ENCODE results near the gene TMEM179. TPM values are rescaled to one million over a fixed set of nuclear protein-coding genes. Genes with fewer than 3 reads are reported as not detected.

The TMEM179 gene
- total and polyA plus RNA-seq, 2 of the 13 experiments (the other 11 are each of a cell fraction or from before 2014, with no cell fraction given) = not detected

DNA sequence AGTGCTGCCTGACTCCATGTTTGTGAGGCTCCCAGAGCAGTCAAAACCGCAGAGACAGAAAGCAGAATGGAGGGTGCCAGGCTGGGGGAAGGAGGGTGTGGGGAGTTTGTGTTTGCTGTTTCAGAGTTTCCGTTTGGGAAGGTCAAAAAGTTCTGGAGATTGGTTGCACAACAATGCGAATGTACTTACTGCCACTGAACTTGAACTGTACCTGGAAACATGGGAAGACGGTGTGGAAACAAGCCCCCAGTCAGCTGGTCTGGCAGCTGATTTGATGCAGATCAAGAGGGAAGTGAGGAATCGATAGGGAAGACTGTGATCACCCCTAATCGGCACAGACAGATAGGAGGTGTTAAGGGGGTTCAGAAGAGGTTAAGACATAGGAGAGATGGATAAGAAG is 49.5 kb upstream of the TMEM179 start (continued):
- no peak for TF ChIP-seq ZNF263 (CRISPR knock-in tag; IDR thresholded peaks at IDR 0.05)
- no peak for TF ChIP-seq ZBTB21 (CRISPR knock-in tag; IDR thresholded peaks at IDR 0.05)
- TF ChIP-seq, protein P1, sequence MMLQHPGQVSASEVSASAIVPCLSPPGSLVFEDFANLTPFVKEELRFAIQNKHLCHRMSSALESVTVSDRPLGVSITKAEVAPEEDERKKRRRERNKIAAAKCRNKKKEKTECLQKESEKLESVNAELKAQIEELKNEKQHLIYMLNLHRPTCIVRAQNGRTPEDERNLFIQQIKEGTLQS (CRISPR knock-in tag; IDR thresholded peaks at IDR 0.05) = no peak
- TF ChIP-seq SMARCC2 (IDR thresholded peaks at IDR 0.05) = no peak
- no peak for TF ChIP-seq ZNF333 (CRISPR knock-in tag; IDR thresholded peaks at IDR 0.05; ENCODE audit: borderline replicate concordance)
- TF ChIP-seq, protein P2, sequence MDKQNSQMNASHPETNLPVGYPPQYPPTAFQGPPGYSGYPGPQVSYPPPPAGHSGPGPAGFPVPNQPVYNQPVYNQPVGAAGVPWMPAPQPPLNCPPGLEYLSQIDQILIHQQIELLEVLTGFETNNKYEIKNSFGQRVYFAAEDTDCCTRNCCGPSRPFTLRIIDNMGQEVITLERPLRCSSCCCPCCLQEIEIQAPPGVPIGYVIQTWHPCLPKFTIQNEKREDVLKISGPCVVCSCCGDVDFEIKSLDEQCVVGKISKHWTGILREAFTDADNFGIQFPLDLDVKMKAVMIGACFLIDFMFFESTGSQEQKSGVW (CRISPR knock-in tag; IDR thresholded peaks at IDR 0.05; ENCODE audit: borderline replicate concordance) = no peak
- TF ChIP-seq, protein P3, sequence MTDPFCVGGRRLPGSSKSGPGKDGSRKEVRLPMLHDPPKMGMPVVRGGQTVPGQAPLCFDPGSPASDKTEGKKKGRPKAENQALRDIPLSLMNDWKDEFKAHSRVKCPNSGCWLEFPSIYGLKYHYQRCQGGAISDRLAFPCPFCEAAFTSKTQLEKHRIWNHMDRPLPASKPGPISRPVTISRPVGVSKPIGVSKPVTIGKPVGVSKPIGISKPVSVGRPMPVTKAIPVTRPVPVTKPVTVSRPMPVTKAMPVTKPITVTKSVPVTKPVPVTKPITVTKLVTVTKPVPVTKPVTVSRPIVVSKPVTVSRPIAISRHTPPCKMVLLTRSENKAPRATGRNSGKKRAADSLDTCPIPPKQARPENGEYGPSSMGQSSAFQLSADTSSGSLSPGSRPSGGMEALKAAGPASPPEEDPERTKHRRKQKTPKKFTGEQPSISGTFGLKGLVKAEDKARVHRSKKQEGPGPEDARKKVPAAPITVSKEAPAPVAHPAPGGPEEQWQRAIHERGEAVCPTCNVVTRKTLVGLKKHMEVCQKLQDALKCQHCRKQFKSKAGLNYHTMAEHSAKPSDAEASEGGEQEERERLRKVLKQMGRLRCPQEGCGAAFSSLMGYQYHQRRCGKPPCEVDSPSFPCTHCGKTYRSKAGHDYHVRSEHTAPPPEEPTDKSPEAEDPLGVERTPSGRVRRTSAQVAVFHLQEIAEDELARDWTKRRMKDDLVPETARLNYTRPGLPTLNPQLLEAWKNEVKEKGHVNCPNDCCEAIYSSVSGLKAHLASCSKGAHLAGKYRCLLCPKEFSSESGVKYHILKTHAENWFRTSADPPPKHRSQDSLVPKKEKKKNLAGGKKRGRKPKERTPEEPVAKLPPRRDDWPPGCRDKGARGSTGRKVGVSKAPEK (CRISPR knock-in tag; IDR thresholded peaks at IDR 0.05; ENCODE audit: borderline replicate concordance) = no peak
- no peak; the same call in 1 of the 2 replicates for TF ChIP-seq ZNF607 (CRISPR knock-in tag; IDR thresholded peaks at IDR 0.05; ENCODE audit: borderline replicate concordance)
- TF ChIP-seq, protein P4, sequence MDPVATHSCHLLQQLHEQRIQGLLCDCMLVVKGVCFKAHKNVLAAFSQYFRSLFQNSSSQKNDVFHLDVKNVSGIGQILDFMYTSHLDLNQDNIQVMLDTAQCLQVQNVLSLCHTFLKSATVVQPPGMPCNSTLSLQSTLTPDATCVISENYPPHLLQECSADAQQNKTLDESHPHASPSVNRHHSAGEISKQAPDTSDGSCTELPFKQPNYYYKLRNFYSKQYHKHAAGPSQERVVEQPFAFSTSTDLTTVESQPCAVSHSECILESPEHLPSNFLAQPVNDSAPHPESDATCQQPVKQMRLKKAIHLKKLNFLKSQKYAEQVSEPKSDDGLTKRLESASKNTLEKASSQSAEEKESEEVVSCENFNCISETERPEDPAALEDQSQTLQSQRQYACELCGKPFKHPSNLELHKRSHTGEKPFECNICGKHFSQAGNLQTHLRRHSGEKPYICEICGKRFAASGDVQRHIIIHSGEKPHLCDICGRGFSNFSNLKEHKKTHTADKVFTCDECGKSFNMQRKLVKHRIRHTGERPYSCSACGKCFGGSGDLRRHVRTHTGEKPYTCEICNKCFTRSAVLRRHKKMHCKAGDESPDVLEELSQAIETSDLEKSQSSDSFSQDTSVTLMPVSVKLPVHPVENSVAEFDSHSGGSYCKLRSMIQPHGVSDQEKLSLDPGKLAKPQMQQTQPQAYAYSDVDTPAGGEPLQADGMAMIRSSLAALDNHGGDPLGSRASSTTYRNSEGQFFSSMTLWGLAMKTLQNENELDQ (CRISPR knock-in tag; IDR thresholded peaks at IDR 0.05; ENCODE audit: borderline replicate concordance) = no peak
- TF ChIP-seq SAP130 (CRISPR knock-in tag; IDR thresholded peaks at IDR 0.05; ENCODE audit: low read depth) = peak; percentile 84
- TF ChIP-seq, protein P5, sequence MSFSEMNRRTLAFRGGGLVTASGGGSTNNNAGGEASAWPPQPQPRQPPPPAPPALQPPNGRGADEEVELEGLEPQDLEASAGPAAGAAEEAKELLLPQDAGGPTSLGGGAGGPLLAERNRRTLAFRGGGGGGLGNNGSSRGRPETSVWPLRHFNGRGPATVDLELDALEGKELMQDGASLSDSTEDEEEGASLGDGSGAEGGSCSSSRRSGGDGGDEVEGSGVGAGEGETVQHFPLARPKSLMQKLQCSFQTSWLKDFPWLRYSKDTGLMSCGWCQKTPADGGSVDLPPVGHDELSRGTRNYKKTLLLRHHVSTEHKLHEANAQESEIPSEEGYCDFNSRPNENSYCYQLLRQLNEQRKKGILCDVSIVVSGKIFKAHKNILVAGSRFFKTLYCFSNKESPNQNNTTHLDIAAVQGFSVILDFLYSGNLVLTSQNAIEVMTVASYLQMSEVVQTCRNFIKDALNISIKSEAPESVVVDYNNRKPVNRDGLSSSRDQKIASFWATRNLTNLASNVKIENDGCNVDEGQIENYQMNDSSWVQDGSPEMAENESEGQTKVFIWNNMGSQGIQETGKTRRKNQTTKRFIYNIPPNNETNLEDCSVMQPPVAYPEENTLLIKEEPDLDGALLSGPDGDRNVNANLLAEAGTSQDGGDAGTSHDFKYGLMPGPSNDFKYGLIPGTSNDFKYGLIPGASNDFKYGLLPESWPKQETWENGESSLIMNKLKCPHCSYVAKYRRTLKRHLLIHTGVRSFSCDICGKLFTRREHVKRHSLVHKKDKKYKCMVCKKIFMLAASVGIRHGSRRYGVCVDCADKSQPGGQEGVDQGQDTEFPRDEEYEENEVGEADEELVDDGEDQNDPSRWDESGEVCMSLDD (CRISPR knock-in tag; IDR thresholded peaks at IDR 0.05; ENCODE audit: borderline replicate concordance) = no peak
- TF ChIP-seq, protein P6, sequence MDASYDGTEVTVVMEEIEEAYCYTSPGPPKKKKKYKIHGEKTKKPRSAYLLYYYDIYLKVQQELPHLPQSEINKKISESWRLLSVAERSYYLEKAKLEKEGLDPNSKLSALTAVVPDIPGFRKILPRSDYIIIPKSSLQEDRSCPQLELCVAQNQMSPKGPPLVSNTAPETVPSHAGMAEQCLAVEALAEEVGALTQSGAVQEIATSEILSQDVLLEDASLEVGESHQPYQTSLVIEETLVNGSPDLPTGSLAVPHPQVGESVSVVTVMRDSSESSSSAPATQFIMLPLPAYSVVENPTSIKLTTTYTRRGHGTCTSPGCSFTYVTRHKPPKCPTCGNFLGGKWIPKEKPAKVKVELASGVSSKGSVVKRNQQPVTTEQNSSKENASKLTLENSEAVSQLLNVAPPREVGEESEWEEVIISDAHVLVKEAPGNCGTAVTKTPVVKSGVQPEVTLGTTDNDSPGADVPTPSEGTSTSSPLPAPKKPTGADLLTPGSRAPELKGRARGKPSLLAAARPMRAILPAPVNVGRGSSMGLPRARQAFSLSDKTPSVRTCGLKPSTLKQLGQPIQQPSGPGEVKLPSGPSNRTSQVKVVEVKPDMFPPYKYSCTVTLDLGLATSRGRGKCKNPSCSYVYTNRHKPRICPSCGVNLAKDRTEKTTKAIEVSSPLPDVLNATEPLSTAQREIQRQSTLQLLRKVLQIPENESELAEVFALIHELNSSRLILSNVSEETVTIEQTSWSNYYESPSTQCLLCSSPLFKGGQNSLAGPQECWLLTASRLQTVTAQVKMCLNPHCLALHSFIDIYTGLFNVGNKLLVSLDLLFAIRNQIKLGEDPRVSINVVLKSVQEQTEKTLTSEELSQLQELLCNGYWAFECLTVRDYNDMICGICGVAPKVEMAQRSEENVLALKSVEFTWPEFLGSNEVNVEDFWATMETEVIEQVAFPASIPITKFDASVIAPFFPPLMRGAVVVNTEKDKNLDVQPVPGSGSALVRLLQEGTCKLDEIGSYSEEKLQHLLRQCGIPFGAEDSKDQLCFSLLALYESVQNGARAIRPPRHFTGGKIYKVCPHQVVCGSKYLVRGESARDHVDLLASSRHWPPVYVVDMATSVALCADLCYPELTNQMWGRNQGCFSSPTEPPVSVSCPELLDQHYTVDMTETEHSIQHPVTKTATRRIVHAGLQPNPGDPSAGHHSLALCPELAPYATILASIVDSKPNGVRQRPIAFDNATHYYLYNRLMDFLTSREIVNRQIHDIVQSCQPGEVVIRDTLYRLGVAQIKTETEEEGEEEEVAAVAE (CRISPR knock-in tag; IDR thresholded peaks at IDR 0.05; ENCODE audit: borderline replicate concordance) = no peak
- no peak for TF ChIP-seq WIZ (CRISPR knock-in tag; IDR thresholded peaks at IDR 0.05)
- no peak for TF ChIP-seq MED13 (CRISPR knock-in tag; IDR thresholded peaks at IDR 0.05)
- no peak for TF ChIP-seq ZNF207 (IDR thresholded peaks at IDR 0.05; ENCODE audit: borderline replicate concordance)
- TF ChIP-seq ZNF350 (CRISPR knock-in tag; IDR thresholded peaks at IDR 0.05; ENCODE audit: borderline replicate concordance, low read depth) = peak; percentile 31; the same call in 1 of the 2 replicates

All from HepG2 (cell line).